OCI-LY1 (cell line): ENCODE results near the gene GSDMA.

ENCODE experiments used
- H2AFZ ChIP-seq: fragments of 200-600 bp; sonication (generic), shearing (Covaris generic); 2 replicates; pipeline ENCODE4 v1.6.0; 2014; ENCODE audit warnings: antibody characterized with exemption, mild to moderate bottlenecking, low read length
- H3F3A ChIP-seq: fragments of 200-600 bp; sonication (generic), shearing (Covaris generic); 2 replicates; pipeline ENCODE4 v1.6.0; 2014; ENCODE audit warnings: mild to moderate bottlenecking, antibody characterized with exemption, low read length, moderate library complexity; ENCODE audit not compliant: insufficient read depth
- H3K27ac ChIP-seq: fragments of 200-600 bp; sonication (generic); 2 replicates; pipeline ENCODE4 v1.5.1; 2014; ENCODE audit warnings: low read length, mixed run types, mild to moderate bottlenecking, low read depth; ENCODE audit not compliant: poor library complexity, severe bottlenecking
- H3K27me3 ChIP-seq: fragments of 200-600 bp; sonication (generic); 2 replicates; pipeline ENCODE4 v1.6.0; 2014; ENCODE audit warnings: antibody characterized with exemption, mild to moderate bottlenecking, low read length, moderate library complexity; ENCODE audit not compliant: insufficient read depth
- H3K36me3 ChIP-seq: fragments of 200-600 bp; sonication (generic); 2 replicates; pipeline ENCODE4 v1.6.1; 2014; ENCODE audit warnings: mild to moderate bottlenecking, antibody characterized with exemption, low read length, moderate library complexity, mixed read lengths; ENCODE audit not compliant: insufficient read depth
- H3K4me1 ChIP-seq: fragments of 200-600 bp; sonication (generic); 2 replicates; pipeline ENCODE4 v1.5.1; 2014; ENCODE audit warnings: mild to moderate bottlenecking, low read length, moderate library complexity; ENCODE audit not compliant: insufficient read depth, severe bottlenecking
- H3K4me2 ChIP-seq: fragments of 200-600 bp; sonication (generic), shearing (Covaris generic); 2 replicates; pipeline ENCODE4 v1.6.1; 2014; ENCODE audit warnings: low read length
- H3K4me3 ChIP-seq: fragments of 200-600 bp; sonication (generic); 2 replicates; pipeline ENCODE4 v1.5.1; 2014; ENCODE audit warnings: low read length, low read depth, mild to moderate bottlenecking, mixed read lengths; ENCODE audit not compliant: poor library complexity, severe bottlenecking
- H3K79me2 ChIP-seq: fragments of 200-600 bp; shearing (Covaris generic); 2 replicates; pipeline ENCODE4 v1.6.1; 2016; ENCODE audit warnings: mixed run types, low read length, mixed read lengths; ENCODE audit not compliant: insufficient read depth
- H3K9ac ChIP-seq: fragments of 200-600 bp; sonication (generic), shearing (Covaris generic); 2 replicates; pipeline ENCODE4 v1.6.1; 2014; ENCODE audit warnings: mild to moderate bottlenecking, low read length, mixed read lengths
- H3K9me2 ChIP-seq: fragments of 200-600 bp; sonication (generic), shearing (Covaris generic); 2 replicates; pipeline ENCODE4 v1.6.1; 2014; ENCODE audit warnings: low read depth, mild to moderate bottlenecking, low read length, mixed read lengths
- H3K9me3 ChIP-seq: fragments of 200-600 bp; shearing (Covaris generic); 2 replicates; pipeline ENCODE4 v1.6.1; 2014; ENCODE audit warnings: low read length, mixed read lengths
- H4K20me1 ChIP-seq: fragments of 200-600 bp; sonication (generic), shearing (Covaris generic); 2 replicates; pipeline ENCODE4 v1.6.0; 2016; ENCODE audit warnings: mild to moderate bottlenecking, low read length; ENCODE audit not compliant: insufficient read depth
- CTCF ChIP-seq: fragments of 200-600 bp; sonication (generic), shearing (Covaris generic); IDR thresholded peaks from 2 replicates; pipeline ENCODE4 v1.5.1; 2017; ENCODE audit warnings: mild to moderate bottlenecking, antibody characterized with exemption, low read length, moderate library complexity, mixed read lengths
- EZH2 ChIP-seq: fragments of 200-600 bp; sonication (generic), shearing (Covaris generic); IDR thresholded peaks from 2 replicates; pipeline ENCODE4 v1.8.0; 2017; ENCODE audit warnings: borderline replicate concordance, mixed run types, mild to moderate bottlenecking, antibody characterized with exemption, low read length, moderate library complexity, mixed read lengths

GSDMA gene

GRCh38 chr17:39929646-39930407 lies 33.0 kb upstream of the GSDMA start:
- Histone ChIP-seq H3K36me3 (no peaks in the 10 kb centered on the region), H3K4me3 (no peak overlapping the region), H4K20me1 (no peaks in the 10 kb centered on the region), H2AFZ (no peak overlapping the region), H3F3A (no peaks in the 10 kb centered on the region), H3K27ac (no peak overlapping the region), H3K9me2 (no peaks in the 10 kb centered on the region), H3K9ac (no peak overlapping the region; the same call in 1 of the 2 replicates), H3K4me2 (peak overlapping the region; percentile 88; the same call in 1 of the 2 replicates), H3K9me3 (no peaks in the 10 kb centered on the region), H3K4me1 (peaks cover 42% of the 10 kb centered on the region), H3K27me3 (no peaks in the 10 kb centered on the region), H3K79me2 (peaks cover 20% of the 10 kb centered on the region)
- no peak for TF ChIP-seq EZH2
- TF ChIP-seq CTCF, result no peak

GRCh38 chr17:39933912-39934311 lies 28.9 kb upstream of the GSDMA start:
- no peak overlapping the region; the same call in 1 of the 2 replicates for H3K4me2 ChIP-seq
- no peaks in the 10 kb centered on the region for H3K9me3 ChIP-seq
- peaks cover 33% of the 10 kb centered on the region for H3K4me1 ChIP-seq
- H3K4me3 ChIP-seq, result no peak overlapping the region
- H3K9me2 ChIP-seq, result no peaks in the 10 kb centered on the region
- H3K36me3 ChIP-seq, result no peaks in the 10 kb centered on the region
- no peak overlapping the region for H3K27ac ChIP-seq
- H3K27me3 ChIP-seq, result no peaks in the 10 kb centered on the region
- no peaks in the 10 kb centered on the region for H3F3A ChIP-seq
- H3K79me2 ChIP-seq, result no peaks in the 10 kb centered on the region
- no peak for TF ChIP-seq EZH2
- no peak for TF ChIP-seq CTCF
- no peak overlapping the region for H2AFZ ChIP-seq
- H3K9ac ChIP-seq, result no peak overlapping the region
- H4K20me1 ChIP-seq, result no peaks in the 10 kb centered on the region

- H2AFZ ChIP-seq, result no peak overlapping the region
- H3K9me3 ChIP-seq, result no peaks in the 10 kb centered on the region
- no peak overlapping the region for H3K27ac ChIP-seq
- no peaks in the 10 kb centered on the region for H3K27me3 ChIP-seq
- H4K20me1 ChIP-seq, result no peaks in the 10 kb centered on the region
- TF ChIP-seq CTCF (no peak), EZH2 (no peak)
- no peaks in the 10 kb centered on the region for H3K79me2 ChIP-seq
- H3F3A ChIP-seq, result no peaks in the 10 kb centered on the region
- no peak overlapping the region for H3K4me2 ChIP-seq
- peaks cover 33% of the 10 kb centered on the region for H3K4me1 ChIP-seq
- no peak overlapping the region for H3K9ac ChIP-seq
- H3K36me3 ChIP-seq, result no peaks in the 10 kb centered on the region
- no peak overlapping the region for H3K4me3 ChIP-seq
- no peaks in the 10 kb centered on the region for H3K9me2 ChIP-seq
Observed at GRCh38 chr17:39934324-39934723, 28.5 kb upstream of the GSDMA start.
